ENCODE measurements around the gene RPS19BP1.

DNA sequence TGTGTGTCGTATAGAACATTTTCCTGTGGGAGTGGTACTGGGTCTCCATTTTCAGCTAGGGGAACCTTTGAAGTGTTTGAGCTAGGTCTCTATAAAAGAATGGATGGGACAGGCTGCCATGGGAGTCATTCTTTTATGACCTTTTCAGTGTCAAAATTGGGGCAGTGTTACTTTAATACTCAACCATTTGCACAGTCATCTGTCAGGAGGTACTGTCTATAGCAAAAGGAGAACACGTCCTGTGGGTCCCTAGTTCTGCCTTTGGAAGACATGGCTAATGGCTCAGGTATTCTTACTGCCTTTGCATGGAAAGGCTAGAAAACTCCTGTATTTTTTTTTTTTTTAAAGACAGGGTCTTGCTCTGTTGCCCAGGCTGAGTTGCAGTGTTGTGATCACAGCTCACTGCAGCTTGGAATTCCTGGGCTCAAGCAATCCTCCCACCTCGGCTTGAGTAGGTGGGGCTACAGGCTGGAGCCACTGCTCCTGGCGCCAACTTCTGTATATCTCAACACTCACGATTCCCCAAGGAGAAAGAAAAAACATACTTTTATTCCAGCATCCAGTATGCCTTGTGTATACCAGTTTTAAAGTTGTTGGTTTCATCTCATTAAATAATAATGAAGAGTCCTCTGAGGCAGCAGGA is 14.3 kb downstream of the RPS19BP1 start:
- TF ChIP-seq, protein P1, sequence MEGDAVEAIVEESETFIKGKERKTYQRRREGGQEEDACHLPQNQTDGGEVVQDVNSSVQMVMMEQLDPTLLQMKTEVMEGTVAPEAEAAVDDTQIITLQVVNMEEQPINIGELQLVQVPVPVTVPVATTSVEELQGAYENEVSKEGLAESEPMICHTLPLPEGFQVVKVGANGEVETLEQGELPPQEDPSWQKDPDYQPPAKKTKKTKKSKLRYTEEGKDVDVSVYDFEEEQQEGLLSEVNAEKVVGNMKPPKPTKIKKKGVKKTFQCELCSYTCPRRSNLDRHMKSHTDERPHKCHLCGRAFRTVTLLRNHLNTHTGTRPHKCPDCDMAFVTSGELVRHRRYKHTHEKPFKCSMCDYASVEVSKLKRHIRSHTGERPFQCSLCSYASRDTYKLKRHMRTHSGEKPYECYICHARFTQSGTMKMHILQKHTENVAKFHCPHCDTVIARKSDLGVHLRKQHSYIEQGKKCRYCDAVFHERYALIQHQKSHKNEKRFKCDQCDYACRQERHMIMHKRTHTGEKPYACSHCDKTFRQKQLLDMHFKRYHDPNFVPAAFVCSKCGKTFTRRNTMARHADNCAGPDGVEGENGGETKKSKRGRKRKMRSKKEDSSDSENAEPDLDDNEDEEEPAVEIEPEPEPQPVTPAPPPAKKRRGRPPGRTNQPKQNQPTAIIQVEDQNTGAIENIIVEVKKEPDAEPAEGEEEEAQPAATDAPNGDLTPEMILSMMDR (IDR thresholded peaks at IDR 0.05), result no peak
- no peak for TF ChIP-seq POLR2A (IDR thresholded peaks at IDR 0.05)

All from Peyer's patch (tissue), 4 donors.